ENCODE results near the gene TCF3. TPM values are rescaled to one million over a fixed set of nuclear protein-coding genes. Genes with fewer than 3 reads are reported as not detected.

The TCF3 gene
- total RNA-seq, 2 donors from 2014 or later = 18.5 to 28.7 TPM

DNA sequence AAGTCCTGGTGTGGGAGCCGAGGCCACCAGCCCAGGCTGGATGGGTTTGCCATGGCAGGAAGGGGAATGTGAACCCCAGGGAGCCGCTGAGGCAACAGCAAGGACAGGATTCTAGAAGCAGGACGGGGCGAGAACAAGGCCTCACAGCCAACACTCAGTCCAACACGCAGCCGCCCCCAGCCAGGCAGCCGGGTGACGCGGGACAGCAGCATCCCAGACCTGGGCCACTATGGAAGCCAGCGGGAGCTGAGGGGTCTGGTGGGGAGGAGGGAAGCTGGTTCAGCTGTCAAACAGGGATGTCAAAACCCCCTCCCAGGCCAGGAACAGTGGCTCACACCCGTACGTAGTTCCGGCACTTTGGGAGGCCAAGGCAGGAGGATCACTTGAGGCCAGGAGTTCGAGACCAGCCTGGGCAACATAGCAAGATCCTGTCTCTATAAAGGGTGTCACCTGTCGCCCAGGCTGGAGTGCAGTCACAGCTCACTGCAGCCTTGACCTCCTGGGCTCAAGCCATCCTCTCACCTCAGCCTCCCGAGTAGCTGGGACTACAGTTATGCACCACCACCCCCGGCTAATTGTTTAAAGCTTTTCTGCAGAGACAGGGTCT lies 91.1 kb downstream of the TCF3 start:
- TF ChIP-seq CTCF (IDR thresholded peaks at IDR 0.05) = no peak
- Histone ChIP-seq H3K9me3 (no peaks in the 10 kb centered on the region), H3K36me3 (no peaks in the 10 kb centered on the region), H3K4me1 (peaks cover 0 to 7% of the 10 kb centered on the region in 2 donors), H3K4me3 (no peak overlapping the region), H3K27me3 (no peaks in the 10 kb centered on the region), H3K27ac (no peak overlapping the region)
- no peak for DNase-seq (ENCODE audit: low spot score)

- no peak overlapping the region for H3K27ac ChIP-seq
- no peaks in the 10 kb centered on the region for H3K9me3 ChIP-seq
- no peak for DNase-seq (ENCODE audit: low spot score)
- no peak for TF ChIP-seq CTCF (IDR thresholded peaks at IDR 0.05)
- H3K4me3 ChIP-seq = no peak overlapping the region
- no peaks in the 10 kb centered on the region for H3K36me3 ChIP-seq
- no peaks in the 10 kb centered on the region for H3K4me1 ChIP-seq
- no peaks in the 10 kb centered on the region for H3K27me3 ChIP-seq
Measured at GRCh38 chr19:1560286-1560882, 92.0 kb downstream of the TCF3 start.

Other genes with a start within 250 kb of the TCF3 start
- 10 to 100 TPM; 32.6 to 47.5 TPM for gene DAZAP1, start 245.0 kb downstream of the TCF3 start, total RNA-seq
- gene RPS15, start 214.2 kb downstream of the TCF3 start, total RNA-seq = 1,000 to 10,000 TPM; 1,712 to 2,156 TPM
- under 1 TPM; 0.04 to 0.35 TPM for gene APC2, start 202.5 kb downstream of the TCF3 start, total RNA-seq
- 10 to 100 TPM; 19.1 to 22.3 TPM for gene C19orf25, start 173.4 kb downstream of the TCF3 start, total RNA-seq
- 1 to 10 TPM; 1.0 to 4.4 TPM for gene PCSK4, start 162.3 kb downstream of the TCF3 start, total RNA-seq
- 1 to 10 TPM; 1.3 to 2.3 TPM for gene REEP6, start 161.4 kb downstream of the TCF3 start, total RNA-seq
- 10 to 100 TPM; 14.5 to 27.2 TPM for gene ADAMTSL5, start 139.6 kb downstream of the TCF3 start, total RNA-seq
- gene PLK5, start 128.5 kb downstream of the TCF3 start, total RNA-seq = not detected
- gene MEX3D, start 84.3 kb downstream of the TCF3 start, total RNA-seq = 10 to 100 TPM in 1 of 2 donors, 1 to 10 TPM in 1; 7.5 to 17.0 TPM
- gene MBD3, start 59.8 kb downstream of the TCF3 start, total RNA-seq = 10 to 100 TPM; 64.3 to 86.8 TPM
- 100 to 1,000 TPM; 172 to 191 TPM for gene UQCR11, start 47.2 kb downstream of the TCF3 start, total RNA-seq
- not detected for gene ONECUT3, start 100.9 kb upstream of the TCF3 start, total RNA-seq
- gene ATP8B3, start 159.7 kb upstream of the TCF3 start, total RNA-seq = under 1 TPM; 0.51 to 0.74 TPM
- gene REXO1, start 195.9 kb upstream of the TCF3 start, total RNA-seq = 10 to 100 TPM in 1 of 2 donors, 1 to 10 TPM in 1; 9.6 to 12.1 TPM
- 1 to 10 TPM; 4.4 to 5.6 TPM for gene KLF16, start 211.0 kb upstream of the TCF3 start, total RNA-seq
- gene ABHD17A, start 232.9 kb upstream of the TCF3 start, total RNA-seq = 10 to 100 TPM; 92.6 to 99.5 TPM

Data from right atrium auricular region (tissue), 2 donors.